IMR-90 (cell line): ENCODE data around the gene KRTAP5-1.

Experiments
- CTCF ChIP-seq: conservative IDR thresholded peaks from 2 replicates; pipeline ENCODE4 v1.5.1; 2012; ENCODE audit warnings: mild to moderate bottlenecking, low read depth, low read length, improper control_type of control experiment
- MAZ ChIP-seq: IDR thresholded peaks from 2 replicates; pipeline ENCODE4 v1.6.1; 2012; ENCODE audit warnings: low read depth, mild to moderate bottlenecking, low read length, improper control_type of control experiment, moderate library complexity, borderline replicate concordance

- TF ChIP-seq MAZ (no peak), CTCF (no peak)
Measured at GRCh38 chr11:1597994-1598380, 12.9 kb upstream of the KRTAP5-1 start, which contains the start of gene KRTAP5-2.
